Measurements from ENCODE around the gene TM9SF1.
"Not testable (repeated sequence)": the region's sequence is repeated elsewhere in the genome, so short reads cannot be mapped to it uniquely, and the experiment has no call there.

TM9SF1 gene

GRCh38 chr14:24226473-24226872 is 31.2 kb upstream of the TM9SF1 start:
- Histone ChIP-seq H3K4me2 (ENCODE audit: low read length) (no peak overlapping the region), H4K5ac (ENCODE audit: low read length) (no peak overlapping the region), H2BK5ac (ENCODE audit: low read length) (no peak overlapping the region), H3K9ac (ENCODE audit: low read length) (no peak overlapping the region), H3K36me3 (ENCODE audit: control insufficient read depth, insufficient read depth, low read length) (no peaks in the 10 kb centered on the region), H3K79me1 (ENCODE audit: low read length) (peaks cover 3% of the 10 kb centered on the region), H2BK120ac (ENCODE audit: low read depth, low read length) (no peak overlapping the region), H2AK5ac (ENCODE audit: low read length) (no peak overlapping the region), H3K4ac (ENCODE audit: low read depth, low read length) (no peak overlapping the region), H3K4me3 (ENCODE audit: low read length) (no peak overlapping the region), H3K4me1 (ENCODE audit: control insufficient read depth, low read depth, low read length) (no peaks in the 10 kb centered on the region), H3K23ac (ENCODE audit: low read length) (no peak overlapping the region), H3K79me2 (ENCODE audit: control insufficient read depth, insufficient read depth, low read length) (peaks cover 22% of the 10 kb centered on the region), H3K27ac (ENCODE audit: low read depth, low read length) (no peak overlapping the region), H3K27me3 (ENCODE audit: insufficient read depth, low read length, poor library complexity) (no peaks in the 10 kb centered on the region), H3K56ac (ENCODE audit: low read length) (no peak overlapping the region), H3K18ac (ENCODE audit: low read length) (no peak overlapping the region), H4K8ac (ENCODE audit: low read depth, low read length) (no peak overlapping the region), H2BK15ac (replicated peaks; ENCODE audit: low read depth) (no peak overlapping the region)
- DNase-seq, result no peak
- WGBS (ENCODE audit: extremely low coverage, insufficient coverage, low lambda C conversion rate), result no CpG with 5 or more reads among the region's 1 CpG

GRCh38 chr14:24224618-24225071 is 29.4 kb upstream of the TM9SF1 start:
- Histone ChIP-seq H3K4me2 (ENCODE audit: low read length) (no peak overlapping the region), H2BK15ac (replicated peaks; ENCODE audit: low read depth) (no peak overlapping the region), H3K56ac (ENCODE audit: low read length) (no peak overlapping the region), H2AK5ac (ENCODE audit: low read length) (no peak overlapping the region), H4K5ac (ENCODE audit: low read length) (no peak overlapping the region), H3K36me3 (ENCODE audit: control insufficient read depth, insufficient read depth, low read length) (no peaks in the 10 kb centered on the region), H3K4me3 (ENCODE audit: low read length) (no peak overlapping the region), H2BK5ac (ENCODE audit: low read length) (no peak overlapping the region), H3K27ac (ENCODE audit: low read depth, low read length) (no peak overlapping the region), H3K4me1 (ENCODE audit: control insufficient read depth, low read depth, low read length) (no peaks in the 10 kb centered on the region), H3K9ac (ENCODE audit: low read length) (no peak overlapping the region), H3K27me3 (ENCODE audit: insufficient read depth, low read length, poor library complexity) (no peaks in the 10 kb centered on the region), H3K79me1 (ENCODE audit: low read length) (no peaks in the 10 kb centered on the region), H3K23ac (ENCODE audit: low read length) (no peak overlapping the region), H2BK120ac (ENCODE audit: low read depth, low read length) (no peak overlapping the region), H3K4ac (ENCODE audit: low read depth, low read length) (no peak overlapping the region), H3K79me2 (ENCODE audit: control insufficient read depth, insufficient read depth, low read length) (peaks cover 16% of the 10 kb centered on the region), H4K8ac (ENCODE audit: low read depth, low read length) (no peak overlapping the region), H3K18ac (ENCODE audit: low read length) (no peak overlapping the region)
- DNase-seq, result no peak
- WGBS (ENCODE audit: extremely low coverage, insufficient coverage, low lambda C conversion rate), result no CpG with 5 or more reads among the region's 7 CpGs

- not testable (repeated sequence) for H3K4me2 ChIP-seq (ENCODE audit: low read length); H3K4me1 ChIP-seq (ENCODE audit: control insufficient read depth, low read depth, low read length); H3K4me3 ChIP-seq (ENCODE audit: low read length); H2BK5ac ChIP-seq (ENCODE audit: low read length); H3K27ac ChIP-seq (ENCODE audit: low read depth, low read length); H3K4ac ChIP-seq (ENCODE audit: low read depth, low read length); H3K36me3 ChIP-seq (ENCODE audit: control insufficient read depth, insufficient read depth, low read length); DNase-seq; H2BK15ac ChIP-seq (replicated peaks; ENCODE audit: low read depth); H2BK120ac ChIP-seq (ENCODE audit: low read depth, low read length); H3K9ac ChIP-seq (ENCODE audit: low read length); H4K8ac ChIP-seq (ENCODE audit: low read depth, low read length); H3K23ac ChIP-seq (ENCODE audit: low read length); H3K79me2 ChIP-seq (ENCODE audit: control insufficient read depth, insufficient read depth, low read length); H2AK5ac ChIP-seq (ENCODE audit: low read length); H3K79me1 ChIP-seq (ENCODE audit: low read length); H4K5ac ChIP-seq (ENCODE audit: low read length); H3K27me3 ChIP-seq (ENCODE audit: insufficient read depth, low read length, poor library complexity); H3K56ac ChIP-seq (ENCODE audit: low read length); H3K18ac ChIP-seq (ENCODE audit: low read length)
- no CpG with 5 or more reads among the region's 4 CpGs for WGBS (ENCODE audit: extremely low coverage, insufficient coverage, low lambda C conversion rate)
Observed at GRCh38 chr14:24222987-24223386, 27.7 kb upstream of the TM9SF1 start.

GRCh38 chr14:24219521-24219920 is 24.3 kb upstream of the TM9SF1 start:
- Histone ChIP-seq H3K4me1 (ENCODE audit: control insufficient read depth, low read depth, low read length) (no peaks in the 10 kb centered on the region), H2BK15ac (replicated peaks; ENCODE audit: low read depth) (no peak overlapping the region), H3K4me3 (ENCODE audit: low read length) (no peak overlapping the region), H4K5ac (ENCODE audit: low read length) (no peak overlapping the region), H3K23ac (ENCODE audit: low read length) (no peak overlapping the region), H3K36me3 (ENCODE audit: control insufficient read depth, insufficient read depth, low read length) (no peaks in the 10 kb centered on the region), H3K18ac (ENCODE audit: low read length) (no peak overlapping the region), H2BK120ac (ENCODE audit: low read depth, low read length) (no peak overlapping the region), H3K4ac (ENCODE audit: low read depth, low read length) (no peak overlapping the region), H3K4me2 (ENCODE audit: low read length) (no peak overlapping the region), H4K8ac (ENCODE audit: low read depth, low read length) (no peak overlapping the region), H3K56ac (ENCODE audit: low read length) (no peak overlapping the region), H2BK5ac (ENCODE audit: low read length) (no peak overlapping the region), H3K79me2 (ENCODE audit: control insufficient read depth, insufficient read depth, low read length) (peaks cover 3% of the 10 kb centered on the region), H3K27ac (ENCODE audit: low read depth, low read length) (no peak overlapping the region), H2AK5ac (ENCODE audit: low read length) (no peak overlapping the region), H3K9ac (ENCODE audit: low read length) (no peak overlapping the region), H3K27me3 (ENCODE audit: insufficient read depth, low read length, poor library complexity) (no peaks in the 10 kb centered on the region), H3K79me1 (ENCODE audit: low read length) (no peaks in the 10 kb centered on the region)
- no peak for DNase-seq
- no CpG with 5 or more reads among the region's 3 CpGs for WGBS (ENCODE audit: extremely low coverage, insufficient coverage, low lambda C conversion rate)

- Histone ChIP-seq H3K36me3 (ENCODE audit: control insufficient read depth, insufficient read depth, low read length) (no peaks in the 10 kb centered on the region), H4K5ac (ENCODE audit: low read length) (no peak overlapping the region), H3K23ac (ENCODE audit: low read length) (no peak overlapping the region), H3K79me1 (ENCODE audit: low read length) (no peaks in the 10 kb centered on the region), H3K27ac (ENCODE audit: low read depth, low read length) (no peak overlapping the region), H3K18ac (ENCODE audit: low read length) (no peak overlapping the region), H2AK5ac (ENCODE audit: low read length) (no peak overlapping the region), H3K56ac (ENCODE audit: low read length) (no peak overlapping the region), H3K9ac (ENCODE audit: low read length) (no peak overlapping the region), H4K8ac (ENCODE audit: low read depth, low read length) (no peak overlapping the region), H3K4ac (ENCODE audit: low read depth, low read length) (no peak overlapping the region), H2BK5ac (ENCODE audit: low read length) (no peak overlapping the region), H3K4me3 (ENCODE audit: low read length) (no peak overlapping the region), H3K79me2 (ENCODE audit: control insufficient read depth, insufficient read depth, low read length) (peaks cover 2% of the 10 kb centered on the region), H2BK15ac (replicated peaks; ENCODE audit: low read depth) (no peak overlapping the region), H3K4me1 (ENCODE audit: control insufficient read depth, low read depth, low read length) (no peaks in the 10 kb centered on the region), H3K27me3 (ENCODE audit: insufficient read depth, low read length, poor library complexity) (no peaks in the 10 kb centered on the region), H2BK120ac (ENCODE audit: low read depth, low read length) (no peak overlapping the region), H3K4me2 (ENCODE audit: low read length) (no peak overlapping the region)
- no peak for DNase-seq
- WGBS (ENCODE audit: extremely low coverage, insufficient coverage, low lambda C conversion rate), result no CpG with 5 or more reads among the region's 4 CpGs
Observed at GRCh38 chr14:24219080-24219479, 23.8 kb upstream of the TM9SF1 start.

GRCh38 chr14:24216876-24217275 is 21.6 kb upstream of the TM9SF1 start:
- H3K23ac ChIP-seq (ENCODE audit: low read length); H3K27me3 ChIP-seq (ENCODE audit: insufficient read depth, low read length, poor library complexity); H3K27ac ChIP-seq (ENCODE audit: low read depth, low read length); H3K4me3 ChIP-seq (ENCODE audit: low read length); H3K56ac ChIP-seq (ENCODE audit: low read length); H3K79me1 ChIP-seq (ENCODE audit: low read length); H2AK5ac ChIP-seq (ENCODE audit: low read length); H4K8ac ChIP-seq (ENCODE audit: low read depth, low read length); H3K9ac ChIP-seq (ENCODE audit: low read length); H3K18ac ChIP-seq (ENCODE audit: low read length); H2BK120ac ChIP-seq (ENCODE audit: low read depth, low read length); H3K79me2 ChIP-seq (ENCODE audit: control insufficient read depth, insufficient read depth, low read length); H4K5ac ChIP-seq (ENCODE audit: low read length); H2BK15ac ChIP-seq (replicated peaks; ENCODE audit: low read depth); H3K4me2 ChIP-seq (ENCODE audit: low read length); H2BK5ac ChIP-seq (ENCODE audit: low read length); DNase-seq; H3K4ac ChIP-seq (ENCODE audit: low read depth, low read length); H3K4me1 ChIP-seq (ENCODE audit: control insufficient read depth, low read depth, low read length); H3K36me3 ChIP-seq (ENCODE audit: control insufficient read depth, insufficient read depth, low read length): not testable (repeated sequence)
- WGBS (ENCODE audit: extremely low coverage, insufficient coverage, low lambda C conversion rate), result no CpG with 5 or more reads among the region's 1 CpG
